IPS DF 6.9 (cell line): ENCODE measurements around the gene FANCG.

ENCODE experiments used
- DNase-seq: peaks from one replicate; pipeline ENCODE4 v3.0.0-alpha.2; 2013; ENCODE audit warnings: low read depth, low spot score
- H3K27ac ChIP-seq: one replicate; pipeline ENCODE4 v1.5.1; 2013; ENCODE audit warnings: low read length, control low read depth
- H3K27me3 ChIP-seq: 2 replicates; pipeline ENCODE4 v1.6.1; 2013; ENCODE audit warnings: mild to moderate bottlenecking, low read length; ENCODE audit not compliant: control insufficient read depth, insufficient read depth
- H3K36me3 ChIP-seq: 2 replicates; pipeline ENCODE4 v1.6.1; 2013; ENCODE audit warnings: low read length; ENCODE audit not compliant: control insufficient read depth, insufficient read depth
- H3K4me1 ChIP-seq: 2 replicates; pipeline ENCODE4 v1.6.1; 2013; ENCODE audit warnings: low read length; ENCODE audit not compliant: control insufficient read depth, insufficient read depth
- H3K4me3 ChIP-seq: 2 replicates; pipeline ENCODE4 v1.5.1; 2013; ENCODE audit warnings: mild to moderate bottlenecking, low read length
- H3K9me3 ChIP-seq: 2 replicates; pipeline ENCODE4 v1.6.1; 2013; ENCODE audit warnings: low read length, inconsistent platforms; ENCODE audit not compliant: control insufficient read depth, insufficient read depth
- WGBS: extraction: QIAGEN DNeasy Blood & Tissue Kit; methylation state at CpG from one replicate; pipeline ENCODE4 v1.1.7; 2013; ENCODE audit warnings: mixed read lengths, missing lambda C conversion rate; ENCODE audit not compliant: insufficient read length, insufficient coverage; 5-methylcytosine and 5-hydroxymethylcytosine counted together

FANCG gene

DNA sequence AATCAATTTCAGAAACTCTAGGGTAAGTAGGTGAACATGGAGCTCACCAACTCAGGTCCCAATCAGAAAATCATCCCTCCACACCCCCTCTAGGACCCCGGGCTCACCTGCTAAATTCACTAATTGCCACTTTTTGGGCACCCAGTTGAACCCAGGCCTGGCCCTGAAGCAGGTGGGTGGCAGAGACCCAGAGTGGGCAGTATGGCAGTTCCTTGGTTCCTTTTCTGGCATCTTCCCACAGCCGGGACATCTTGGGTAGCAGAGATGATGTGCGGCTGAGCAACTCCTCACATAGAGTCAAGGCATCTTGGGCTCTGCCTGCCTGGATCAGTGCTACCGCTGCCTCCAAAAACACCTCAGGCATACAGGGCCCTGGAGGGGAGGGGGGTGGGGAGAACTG, 4.4 kb downstream of the FANCG start:
- Histone ChIP-seq H3K9me3 (no peaks in the 10 kb centered on the region), H3K36me3 (peaks cover 10% of the 10 kb centered on the region; the same call in 1 of the 2 replicates), H3K27ac (no peak overlapping the region), H3K27me3 (no peaks in the 10 kb centered on the region), H3K4me3 (no peak overlapping the region), H3K4me1 (no peaks in the 10 kb centered on the region)
- DNase-seq: no peak
- no CpG with 5 or more reads among the region's 4 CpGs for WGBS

- peaks cover 10% of the 10 kb centered on the region; the same call in 1 of the 2 replicates for H3K36me3 ChIP-seq
- no peaks in the 10 kb centered on the region for H3K9me3 ChIP-seq
- no peak overlapping the region for H3K27ac ChIP-seq
- no CpG with 5 or more reads among the region's 8 CpGs for WGBS
- no peak for DNase-seq
- no peak overlapping the region for H3K4me3 ChIP-seq
- H3K27me3 ChIP-seq: no peaks in the 10 kb centered on the region
- H3K4me1 ChIP-seq: no peaks in the 10 kb centered on the region
Measured at GRCh38 chr9:35074791-35075190, 5.0 kb downstream of the FANCG start.

- no peak for DNase-seq
- WGBS: no CpG with 5 or more reads among the region's 6 CpGs
- Histone ChIP-seq H3K27me3 (no peaks in the 10 kb centered on the region), H3K4me3 (no peak overlapping the region), H3K36me3 (peaks cover 10% of the 10 kb centered on the region; the same call in 1 of the 2 replicates), H3K4me1 (no peaks in the 10 kb centered on the region), H3K27ac (no peak overlapping the region), H3K9me3 (no peaks in the 10 kb centered on the region)
Measured at GRCh38 chr9:35074141-35074540, 5.6 kb downstream of the FANCG start.

- H3K4me3 ChIP-seq: no peak overlapping the region
- H3K27me3 ChIP-seq: no peaks in the 10 kb centered on the region
- WGBS: no CpG with 5 or more reads among the region's 2 CpGs
- no peak for DNase-seq
- H3K27ac ChIP-seq: no peak overlapping the region
- no peaks in the 10 kb centered on the region for H3K4me1 ChIP-seq
- peaks cover 10% of the 10 kb centered on the region; the same call in 1 of the 2 replicates for H3K36me3 ChIP-seq
- H3K9me3 ChIP-seq: no peaks in the 10 kb centered on the region
Measured at GRCh38 chr9:35073279-35073612, 6.5 kb downstream of the FANCG start.

GRCh38 chr9:35072461-35073278, 7.1 kb downstream of the FANCG start, which contains the start of gene VCP:
VCP (minus strand) TSS chr9:35072625; CDS start chr9:35072353, 272 bp downstream.
- no peaks in the 10 kb centered on the region for H3K4me1 ChIP-seq
- H3K27me3 ChIP-seq: no peaks in the 10 kb centered on the region
- peak; percentile 100 for DNase-seq
- no peak within 1 kb of the TSS for H3K27ac ChIP-seq
- peak within 1 kb of the TSS; percentile 68 for H3K4me3 ChIP-seq
- H3K9me3 ChIP-seq: no peaks in the 10 kb centered on the region
- peaks cover 13% of the 10 kb centered on the region; the same call in 1 of the 2 replicates for H3K36me3 ChIP-seq
- WGBS: no CpG with 5 or more reads among the region's 54 CpGs

DNA sequence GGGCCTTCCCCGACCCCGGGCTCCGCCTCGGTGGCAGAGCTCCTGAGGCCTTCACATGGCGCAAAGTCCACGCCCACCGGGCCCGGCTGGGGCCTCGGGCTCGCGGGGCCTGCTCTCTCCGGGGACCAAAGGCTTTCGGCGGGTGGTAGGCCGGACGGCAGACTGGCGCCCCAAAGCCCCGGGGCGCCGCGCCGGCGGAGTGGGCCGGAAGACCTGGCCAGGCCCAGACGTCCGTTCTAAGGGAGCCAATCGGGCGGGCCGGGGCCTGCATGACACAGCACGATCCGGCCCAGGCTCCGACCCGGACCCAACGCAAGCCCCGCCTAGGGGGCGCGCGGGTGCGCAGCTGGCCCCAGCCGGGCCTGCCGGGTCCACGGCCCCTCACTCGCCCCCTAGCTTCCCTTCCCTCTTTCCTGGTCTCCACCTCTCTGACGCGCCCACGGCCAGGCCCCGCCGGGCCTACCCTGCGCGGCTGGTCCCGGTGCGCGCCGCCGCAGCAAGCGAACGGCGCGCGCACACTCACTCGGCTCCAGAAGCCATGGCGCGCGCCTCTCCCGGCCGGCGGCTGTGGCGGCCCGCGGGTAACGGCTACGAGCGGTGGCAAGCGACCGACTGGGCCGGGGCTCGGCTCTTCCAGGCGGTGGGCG, 7.8 kb downstream of the FANCG start:
- peak overlapping the region; percentile 68 for H3K4me3 ChIP-seq
- H3K9me3 ChIP-seq: no peaks in the 10 kb centered on the region
- H3K36me3 ChIP-seq: peaks cover 13% of the 10 kb centered on the region; the same call in 1 of the 2 replicates
- no peak overlapping the region for H3K27ac ChIP-seq
- peak; percentile 47 for DNase-seq
- H3K27me3 ChIP-seq: no peaks in the 10 kb centered on the region
- no peaks in the 10 kb centered on the region for H3K4me1 ChIP-seq
- WGBS: no CpG with 5 or more reads among the region's 79 CpGs

DNA sequence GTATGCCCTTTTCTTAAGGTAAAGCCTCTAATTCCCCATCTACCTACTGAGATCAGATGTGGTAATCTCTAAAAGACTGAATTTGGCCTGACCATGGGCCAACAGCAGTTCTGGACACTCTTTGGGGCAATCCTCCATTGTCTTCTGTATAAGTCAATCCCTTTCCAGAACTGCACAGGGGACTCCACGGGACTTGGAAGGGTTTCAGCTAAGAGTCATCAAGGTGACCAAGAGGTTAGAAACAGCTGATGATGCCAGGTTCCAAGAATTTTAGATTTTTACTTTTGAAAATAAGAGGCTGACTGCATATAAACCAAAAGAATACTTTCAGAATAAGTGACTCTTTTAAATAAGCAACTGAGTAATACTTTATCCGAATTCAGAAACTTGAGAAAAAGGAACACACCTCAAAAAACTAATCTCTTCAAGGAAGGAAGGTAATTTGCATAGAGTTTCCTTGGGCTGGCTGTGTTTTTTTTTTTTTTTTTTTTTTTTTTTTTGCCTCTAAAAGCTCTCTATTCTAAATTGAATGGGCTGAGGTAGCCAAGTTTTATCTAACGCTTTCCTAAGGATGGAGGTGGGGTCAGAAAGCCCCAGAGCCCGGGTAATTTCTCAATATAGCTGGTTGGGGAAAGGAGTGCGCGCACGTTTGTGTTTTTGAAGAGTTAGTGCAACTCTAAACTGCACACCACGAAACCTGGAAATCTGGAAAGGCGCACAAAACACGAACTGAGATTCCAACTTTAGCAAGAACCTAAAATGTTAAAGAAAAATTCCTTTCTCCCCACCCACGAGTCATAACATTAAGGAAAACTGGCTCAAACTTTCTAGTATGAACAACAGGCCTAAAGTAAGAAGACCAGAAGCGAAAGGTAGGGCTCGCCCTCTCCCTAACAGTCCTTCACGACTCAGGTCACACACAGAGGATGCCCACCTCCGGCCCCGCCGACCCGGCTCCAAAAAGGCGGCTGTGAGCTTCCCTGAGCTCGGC, 8.6 kb downstream of the FANCG start:
- peak overlapping the region; percentile 68; the same call in 1 of the 2 replicates for H3K4me3 ChIP-seq
- H3K36me3 ChIP-seq: peaks cover 17% of the 10 kb centered on the region
- no peaks in the 10 kb centered on the region for H3K27me3 ChIP-seq
- H3K4me1 ChIP-seq: no peaks in the 10 kb centered on the region
- DNase-seq: no peak
- H3K27ac ChIP-seq: no peak overlapping the region
- WGBS: no CpG with 5 or more reads among the region's 20 CpGs
- no peaks in the 10 kb centered on the region for H3K9me3 ChIP-seq

DNA sequence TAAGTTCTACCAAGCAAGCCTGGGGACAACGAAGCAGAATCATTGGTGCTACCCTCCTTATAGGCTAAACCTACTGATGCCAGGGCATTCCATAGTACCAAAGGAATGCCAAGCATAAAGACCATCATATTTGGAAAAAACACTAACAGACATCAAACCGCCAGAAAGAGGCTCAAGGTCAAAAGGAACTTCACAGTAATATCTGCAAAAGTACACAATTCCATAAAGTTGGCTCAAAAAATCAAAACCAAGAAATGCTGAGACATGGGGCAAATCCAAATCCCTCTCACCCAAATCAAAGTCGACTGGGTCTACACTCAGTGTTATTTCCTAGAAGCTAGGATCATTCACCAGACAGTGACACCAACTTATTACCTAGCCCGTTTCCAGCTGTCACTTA, 10.7 kb downstream of the FANCG start:
- H3K4me1 ChIP-seq: no peaks in the 10 kb centered on the region
- H3K27ac ChIP-seq: no peak overlapping the region
- no peaks in the 10 kb centered on the region for H3K27me3 ChIP-seq
- H3K9me3 ChIP-seq: no peaks in the 10 kb centered on the region
- H3K4me3 ChIP-seq: no peak overlapping the region
- DNase-seq: no peak
- WGBS: no CpG with 5 or more reads among the region's 4 CpGs
- H3K36me3 ChIP-seq: peaks cover 29% of the 10 kb centered on the region

DNA sequence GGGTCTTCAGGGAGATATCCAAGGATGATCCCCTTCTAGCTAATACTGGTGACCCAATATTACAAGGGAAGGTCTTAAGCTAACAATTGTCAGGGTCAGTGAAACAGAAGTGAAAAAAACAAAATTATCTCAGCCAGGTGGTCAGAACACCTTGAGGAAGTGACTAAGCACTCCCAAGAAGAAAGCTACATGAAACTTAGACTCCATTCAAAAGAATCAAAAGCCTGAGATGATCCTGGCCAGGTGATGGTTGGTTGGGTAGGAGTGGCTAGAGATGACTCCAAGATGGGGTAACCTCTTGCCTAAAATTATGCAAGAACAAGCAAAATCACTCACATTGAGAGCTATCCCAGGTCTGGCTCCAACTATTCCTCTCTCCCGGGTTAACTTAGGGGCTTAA, 12.7 kb downstream of the FANCG start:
- no peaks in the 10 kb centered on the region for H3K27me3 ChIP-seq
- WGBS: no CpG with 5 or more reads among the region's 1 CpG
- H3K36me3 ChIP-seq: peaks cover 45% of the 10 kb centered on the region

More for the DNA sequence above, 12.7 kb downstream of the FANCG start:
- H3K4me1 ChIP-seq: no peaks in the 10 kb centered on the region
- no peak for DNase-seq
- no peak overlapping the region for H3K27ac ChIP-seq
- no peak overlapping the region for H3K4me3 ChIP-seq
- H3K9me3 ChIP-seq: no peaks in the 10 kb centered on the region
